Measurements from ENCODE around the gene ITGAD. TPM values are rescaled to one million over a fixed set of nuclear protein-coding genes. Genes with fewer than 3 reads are reported as not detected.

Gene ITGAD
- total and polyA plus RNA-seq, 2 of the 4 experiments (the other 2 are of a cell fraction) = not detected

- Histone ChIP-seq H2BK5ac (ENCODE audit: low read depth, low read length, poor library complexity, severe bottlenecking) (no peak overlapping the region), H3K9me1 (ENCODE audit: insufficient read depth, low read length) (no peaks in the 10 kb centered on the region), H2BK120ac (ENCODE audit: low read depth, low read length) (no peak overlapping the region), H3K4me1 (ENCODE audit: control insufficient read depth, insufficient read depth, low read length) (no peaks in the 10 kb centered on the region), H3K4ac (ENCODE audit: low read depth, low read length) (no peak overlapping the region), H3K9me3 (ENCODE audit: control insufficient read depth, insufficient read depth, low read length) (no peaks in the 10 kb centered on the region), H3K9ac (ENCODE audit: low read depth, low read length) (no peak overlapping the region), H4K8ac (ENCODE audit: low read depth in 2 of 2, low read length in 2 of 2) (no peak overlapping the region), H2AK9ac (replicated peaks; ENCODE audit: low read depth, low read length, poor library complexity) (no peak overlapping the region), H3K14ac (replicated peaks; ENCODE audit: low read depth, low read length) (no peak overlapping the region), H3K18ac (ENCODE audit: low read depth, low read length) (no peak overlapping the region), H4K20me1 (ENCODE audit: insufficient read depth, low read length) (no peaks in the 10 kb centered on the region), H3K79me1 (ENCODE audit: low read depth in 1 of 2, low read length in 2 of 2) (no peaks in the 10 kb centered on the region), H3K36me3 (ENCODE audit: control insufficient read depth, insufficient read depth, low read length) (no peaks in the 10 kb centered on the region), H3K23ac (ENCODE audit: low read depth, low read length) (no peak overlapping the region), H2AFZ (replicated peaks; ENCODE audit: low read length, poor library complexity) (no peak overlapping the region), H3K27ac (ENCODE audit: insufficient read depth, low read length) (no peak overlapping the region), H3K4me3 (ENCODE audit: insufficient read depth, low read depth, low read length) (no peak overlapping the region), H3K27me3 (ENCODE audit: control insufficient read depth, insufficient read depth, low read length) (peaks cover 18% of the 10 kb centered on the region), H3K4me2 (ENCODE audit: low read depth, low read length) (no peak overlapping the region), H3K56ac (ENCODE audit: extremely low read depth, insufficient read depth, low read length) (no peak overlapping the region), H4K5ac (ENCODE audit: low read depth, low read length) (no peak overlapping the region), H2BK20ac (ENCODE audit: low read depth, low read length) (no peak overlapping the region), H2BK15ac (ENCODE audit: low read depth, low read length) (no peak overlapping the region), H2AK5ac (ENCODE audit: low read depth, low read length) (no peak overlapping the region), H4K91ac (ENCODE audit: insufficient read depth, low read depth, low read length) (no peak overlapping the region)
- ChIA-PET POLR2A (ENCODE audit: unreplicated experiment) (no interaction called here), CTCF (no interaction called here)
- DNase-seq (no peak), ATAC-seq (ENCODE audit: low read depth) (no peak)
- BruUV-seq (replicated peaks) = no TSS peak
- no peak for TF ChIP-seq POLR2A (IDR thresholded peaks at IDR 0.05; ENCODE audit: low read depth, low read length)
- TF ChIP-seq RCOR1 (IDR thresholded peaks at IDR 0.05; ENCODE audit: insufficient replicate concordance, low read length) = no peak
- no peak for TF ChIP-seq CHD1 (IDR thresholded peaks at IDR 0.05; ENCODE audit: low read depth, low read length)
- TF ChIP-seq CEBPB (IDR thresholded peaks at IDR 0.05; ENCODE audit: low read depth, low read length) = no peak
- TF ChIP-seq NFE2L2 (IDR thresholded peaks at IDR 0.05; ENCODE audit: low read depth, low read length) = no peak
- TF ChIP-seq MAZ (IDR thresholded peaks at IDR 0.05; ENCODE audit: borderline replicate concordance, low read depth, low read length) = no peak
- no peak for TF ChIP-seq RAD21 (IDR thresholded peaks at IDR 0.05; ENCODE audit: low read length)
- TF ChIP-seq CTCF (conservative IDR thresholded peaks at IDR 0.05; ENCODE audit: low read depth, low read length) = no peak
- no peak for TF ChIP-seq BHLHE40 (IDR thresholded peaks at IDR 0.05; ENCODE audit: low read depth, low read length)
- TF ChIP-seq ELK1 (IDR thresholded peaks at IDR 0.05; ENCODE audit: borderline replicate concordance, low read depth, low read length) = no peak
- no peak for TF ChIP-seq SMC3 (IDR thresholded peaks at IDR 0.05; ENCODE audit: low read depth, low read length)
- WGBS, 2 experiments (ENCODE audit: extremely low coverage in 2 of 2, insufficient read length in 1 of 2) = 60% methylated on average over 2 of the region's 4 CpGs; no CpG with 5 or more reads in 1 of the 2 experiments
- dilution Hi-C loops (cut with HindIII; ENCODE audit: low sequenced_read_pairs, unreplicated experiment) (no loop called here), in situ Hi-C loops (cut with MboI; ENCODE audit: low sequenced_read_pairs) (no loop called here), intact Hi-C loops (cut with micrococcal nuclease) (no loop called here)
These were observed 21.6 kb downstream of the ITGAD start for GRCh38 chr16:31414706-31415105.
